Endothelial cell of umbilical vein (primary cell): ENCODE data around the gene FYTTD1. TPM values are rescaled to one million over a fixed set of nuclear protein-coding genes. Genes with fewer than 3 reads are reported as not detected.

Experiments used
- polyA plus RNA-seq, 4 experiments: library from polyadenylated mRNA; depleted of rRNA in 3 of 4; stranded (reverse) in 3 of 4; unstranded in 1 of 4; fragments of >200 nt; gene quantifications; 2 replicates each; pipeline versions ENCODE4 v1.2.1 to v1.2.3, GENCODE V29; 2011 to 2012; ENCODE audit warnings: missing spikeins in 1 of 4
- total RNA-seq: library from RNA; stranded (reverse); gene quantifications from 2 replicates; pipeline ENCODE4 v1.2.3, GENCODE V29; 2021

Gene FYTTD1
- total and polyA plus RNA-seq, 2 donors (not counting 3 experiments of a cell fraction or from before 2014, with no cell fraction given), result 8.9 to 52.3 TPM

Other genes with a start within 250 kb of the FYTTD1 start
- 7.3 and 12.2 TPM in 2 replicates for gene BDH1, start 193.9 kb upstream of the FYTTD1 start, total RNA-seq
- gene BDH1, start 193.9 kb upstream of the FYTTD1 start, polyA plus RNA-seq, result 5.3 and 6.9 TPM in 2 replicates
- 22.9 and 25.8 TPM in 2 replicates for gene RUBCN, start 13.0 kb upstream of the FYTTD1 start, total RNA-seq
- 15.0 and 18.5 TPM in 2 replicates for gene RUBCN, start 13.0 kb upstream of the FYTTD1 start, polyA plus RNA-seq
- 60.3 and 71.2 TPM in 2 replicates for gene LRCH3, start 41.4 kb downstream of the FYTTD1 start, total RNA-seq
- gene LRCH3, start 41.4 kb downstream of the FYTTD1 start, polyA plus RNA-seq, result 43.9 and 52.5 TPM in 2 replicates
- gene RPL35A, start 200.3 kb downstream of the FYTTD1 start, total RNA-seq, result 1,094 and 1,153 TPM in 2 replicates
- 359 and 566 TPM in 2 replicates for gene RPL35A, start 200.3 kb downstream of the FYTTD1 start, polyA plus RNA-seq
- 6.5 and 9.0 TPM in 2 replicates for gene LMLN, start 210.3 kb downstream of the FYTTD1 start, total RNA-seq
- gene LMLN, start 210.3 kb downstream of the FYTTD1 start, polyA plus RNA-seq, result 4.4 and 4.8 TPM in 2 replicates